MV-4-11 (cell line): ENCODE results near the gene FOXO1.
A peak's percentile ranks its signal among the peaks of the same experiment; 100 is the strongest.
"Not testable (repeated sequence)": the region's sequence is repeated elsewhere in the genome, so short reads cannot be mapped to it uniquely, and the experiment has no call there.

Source experiments
- DNase-seq: peaks from one replicate; lab custom pipeline; 2025; lab: John Stamatoyannopoulos, UW

The FOXO1 gene

GRCh38 chr13:40665126-40666044, 1.1 kb downstream of the FOXO1 start:
- no peak for DNase-seq

- no peak for DNase-seq
These were observed 1.9 kb downstream of the FOXO1 start for GRCh38 chr13:40664350-40665125.

GRCh38 chr13:40664100-40664349, 2.4 kb downstream of the FOXO1 start:
- DNase-seq: not testable (repeated sequence)

DNA sequence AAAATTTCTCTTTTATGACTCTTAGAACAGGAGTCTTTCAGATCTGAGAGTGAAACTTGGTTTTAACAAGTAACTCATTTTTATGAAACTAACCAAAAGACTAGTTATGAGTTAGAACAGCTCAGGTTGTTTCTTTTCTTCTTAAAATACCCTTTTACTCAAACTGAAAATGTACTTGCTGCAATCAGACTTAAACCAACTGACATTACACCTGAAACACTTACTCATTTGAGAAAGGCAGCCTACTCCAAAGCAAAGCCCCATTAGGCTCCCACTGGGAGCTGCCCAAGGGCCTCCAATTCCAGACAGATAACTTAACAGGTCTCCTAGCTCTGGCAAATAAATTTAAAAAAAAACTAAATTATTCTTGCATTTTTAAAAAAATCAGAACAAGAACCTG, 3.6 kb downstream of the FOXO1 start:
- DNase-seq: no peak

GRCh38 chr13:40661875-40662665, 4.4 kb downstream of the FOXO1 start:
- DNase-seq: no peak

DNA sequence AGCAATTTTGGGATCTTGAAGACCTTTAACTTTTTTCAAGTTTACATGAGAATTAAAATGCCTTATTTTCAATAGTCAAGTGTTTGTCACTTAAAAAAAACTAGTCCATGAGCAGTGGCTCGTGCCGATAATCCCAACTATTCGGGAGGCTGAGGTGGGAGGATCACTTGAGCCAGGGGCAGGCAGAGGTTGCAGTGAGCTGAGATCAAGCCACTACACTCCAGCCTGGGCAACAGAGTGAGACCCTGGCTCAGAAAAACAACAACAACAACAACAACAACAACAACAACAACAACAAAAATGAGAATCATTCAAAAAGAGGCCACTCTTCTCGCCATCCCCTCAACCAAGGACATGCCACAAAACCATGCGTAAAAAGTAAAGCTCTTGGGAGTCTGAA, 5.7 kb downstream of the FOXO1 start:
- no peak for DNase-seq

DNA sequence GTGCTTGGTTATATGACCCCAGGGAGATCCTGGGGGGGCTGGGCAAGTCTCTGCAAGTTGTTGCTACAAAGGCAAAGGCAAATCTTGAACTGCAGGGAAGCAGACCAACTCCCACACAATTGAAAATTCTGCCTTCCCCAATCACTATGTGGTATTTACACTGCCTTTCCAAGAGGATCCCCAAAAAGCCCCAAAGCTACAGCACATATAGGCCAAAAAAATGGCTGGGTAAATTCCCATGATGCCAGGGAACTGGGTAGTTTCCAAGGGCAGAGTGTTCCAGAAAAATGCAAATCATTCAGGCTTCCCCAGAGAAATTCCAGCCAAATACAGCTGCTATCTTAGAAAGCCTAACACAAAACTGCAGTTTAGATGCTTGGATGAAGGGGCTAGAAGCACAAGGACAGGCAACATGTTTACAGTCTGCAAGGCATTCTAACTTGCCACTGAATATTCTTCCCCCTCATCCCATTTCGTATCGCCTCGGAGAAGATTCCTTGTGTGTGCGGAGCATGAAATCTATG, 6.2 kb downstream of the FOXO1 start:
- DNase-seq: no peak

- DNase-seq: no peak
These were observed 8.5 kb downstream of the FOXO1 start for GRCh38 chr13:40657951-40658350.

GRCh38 chr13:40657307-40657706, 9.1 kb downstream of the FOXO1 start:
- DNase-seq: no peak

- DNase-seq: peak; percentile 50
These were observed 10.1 kb downstream of the FOXO1 start for GRCh38 chr13:40656358-40656757.

GRCh38 chr13:40653527-40654318, 12.7 kb downstream of the FOXO1 start:
- DNase-seq: peak; percentile 29

DNA sequence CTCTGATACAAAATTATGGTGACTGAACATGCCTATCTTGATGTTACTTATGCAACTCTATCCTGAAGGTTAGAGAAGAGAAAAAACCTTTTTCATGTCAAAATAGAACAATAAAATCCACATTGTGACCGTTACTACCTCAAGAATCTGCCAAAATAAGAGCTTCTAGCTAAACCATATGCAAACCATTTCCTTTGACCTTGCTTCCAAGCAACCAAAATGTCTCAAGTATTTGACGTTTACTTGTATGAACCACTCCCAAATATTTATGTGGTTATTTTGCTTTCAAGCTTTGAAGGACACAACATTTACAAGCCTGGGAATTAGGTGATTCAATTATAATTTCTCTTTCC, 13.9 kb downstream of the FOXO1 start:
- DNase-seq: no peak

DNA sequence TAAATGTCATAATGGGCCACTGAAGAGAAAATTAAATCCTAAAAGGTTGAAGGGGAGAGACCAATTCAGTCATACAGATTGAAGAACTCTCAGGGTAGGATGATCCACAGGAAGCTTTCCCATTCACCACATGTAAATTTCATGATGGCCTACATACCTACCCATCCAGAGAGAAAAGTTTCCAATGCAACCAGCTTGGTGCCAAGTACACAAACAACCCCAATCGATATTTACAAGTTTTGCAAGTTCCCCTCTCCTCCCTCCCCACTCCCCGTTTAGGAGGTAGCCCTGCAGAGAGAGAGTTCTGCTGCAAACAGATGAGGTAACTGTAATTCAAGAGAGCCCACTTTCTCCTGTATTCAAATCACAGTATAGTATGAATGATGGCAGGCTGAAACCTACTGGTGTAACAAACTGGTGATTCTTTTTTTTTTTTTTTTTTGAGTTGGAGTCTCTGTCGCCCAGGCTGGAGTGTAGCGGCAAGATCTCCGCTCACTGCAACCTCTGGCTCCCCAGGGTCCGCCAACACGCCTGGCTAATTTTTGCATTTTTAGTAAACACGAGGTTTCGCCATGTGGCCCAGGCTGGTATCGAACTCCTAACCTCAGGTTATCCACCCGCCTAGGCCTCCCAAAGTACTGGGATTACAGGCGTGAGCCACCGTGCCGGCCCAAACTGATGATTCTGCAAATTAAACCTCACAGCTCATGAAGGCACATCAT, 14.4 kb downstream of the FOXO1 start:
- no peak for DNase-seq

DNA sequence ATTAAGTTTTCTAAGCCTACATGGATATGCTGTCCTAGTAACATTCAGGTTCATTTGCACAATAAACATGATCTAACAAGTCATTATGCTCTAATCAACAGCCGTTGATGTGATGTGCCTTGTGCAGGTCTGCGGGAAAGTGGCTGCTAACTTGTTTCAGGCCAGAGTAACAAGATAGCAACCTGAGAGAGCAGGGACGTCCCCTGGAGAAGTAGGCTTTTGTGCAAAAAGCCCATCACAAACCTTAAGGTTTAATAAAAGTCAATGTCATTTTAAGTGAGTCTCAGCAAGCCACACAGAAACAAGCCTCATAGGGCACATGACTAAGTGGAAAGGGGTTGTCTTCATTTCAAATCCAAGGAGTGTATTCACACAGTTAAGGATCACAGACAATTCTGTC, 17.6 kb downstream of the FOXO1 start:
- no peak for DNase-seq

- no peak for DNase-seq
These were observed 18.4 kb downstream of the FOXO1 start for GRCh38 chr13:40648040-40648439.

- no peak for DNase-seq
These were observed 21.4 kb downstream of the FOXO1 start for GRCh38 chr13:40644838-40645604.

GRCh38 chr13:40640845-40641458, 25.5 kb downstream of the FOXO1 start:
- DNase-seq: peak; percentile 81

DNA sequence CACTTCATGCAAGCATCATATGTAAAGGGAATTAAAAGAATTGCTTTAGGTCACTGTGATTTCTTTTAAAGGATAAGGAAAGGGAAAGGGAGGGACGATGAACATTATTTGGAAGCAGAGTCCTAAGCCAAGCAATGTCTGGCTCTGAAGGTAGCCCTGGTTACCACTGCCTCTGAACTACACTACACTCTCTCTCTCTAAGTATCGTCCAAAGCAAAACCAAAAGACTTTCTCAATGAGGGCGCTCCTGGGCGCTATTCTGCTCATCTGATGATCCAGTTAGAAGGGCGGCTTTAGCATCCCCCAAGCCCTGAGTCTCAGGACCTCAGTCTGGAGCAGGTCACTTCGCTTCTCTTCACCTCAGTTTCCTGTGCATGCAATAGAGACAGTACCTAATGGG, 26.2 kb downstream of the FOXO1 start:
- no peak for DNase-seq

DNA sequence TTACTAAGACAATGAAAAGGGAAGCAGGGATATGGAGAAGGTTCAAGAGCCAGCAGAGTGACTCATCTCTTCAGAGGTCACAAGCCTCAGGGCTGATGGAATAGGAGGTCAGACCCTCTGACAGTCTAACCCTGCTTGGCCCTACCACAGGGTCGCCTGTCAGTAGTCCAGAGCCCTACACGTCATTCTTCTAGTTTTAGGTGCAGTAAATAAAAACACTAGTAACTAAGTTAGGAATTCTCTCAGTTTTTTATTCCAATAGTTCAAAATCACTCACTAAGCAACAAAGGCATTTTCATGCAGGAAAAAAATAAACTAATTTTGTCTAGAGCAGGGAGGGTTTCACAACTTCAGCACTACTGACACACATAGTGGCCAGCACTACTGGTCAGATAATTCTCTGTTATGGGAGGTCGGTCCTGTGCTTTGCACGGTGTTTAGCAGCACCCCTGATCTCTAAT, 27.2 kb downstream of the FOXO1 start:
- peak; percentile 82 for DNase-seq

- DNase-seq: no peak
These were observed 28.8 kb downstream of the FOXO1 start for GRCh38 chr13:40637643-40638042.
